SK-N-SH treated with all-trans-retinoic acid at 6 μM for 48 hours (cell line): ENCODE data around the gene RGMA.

Experiments
- ARNTL ChIP-seq: fragments of 450-650 bp; formaldehyde crosslinking; IDR thresholded peaks from 2 replicates; pipeline ENCODE4 v1.5.0; 2020; ENCODE audit warnings: low read depth, mild to moderate bottlenecking, moderate library complexity, borderline replicate concordance
- CSDC2 ChIP-seq: fragments of 250-450 bp; sonication (Bioruptor Pico); IDR thresholded peaks from 2 replicates; pipeline ENCODE4 v1.5.0; 2020; ENCODE audit warnings: mild to moderate bottlenecking, moderate library complexity
- RARB ChIP-seq: fragments of 250-450 bp; sonication (Bioruptor Pico); IDR thresholded peaks from 2 replicates; pipeline ENCODE4 v1.8.0; 2021; ENCODE audit warnings: mild to moderate bottlenecking, moderate library complexity
- ZC3H10 ChIP-seq: fragments of 250-450 bp; sonication (Bioruptor Pico); IDR thresholded peaks from 2 replicates; pipeline ENCODE4 v1.5.1; 2021; ENCODE audit warnings: mild to moderate bottlenecking, moderate library complexity
- ZFP30 ChIP-seq: fragments of 450-650 bp; formaldehyde crosslinking; IDR thresholded peaks from 2 replicates; pipeline ENCODE4 v1.5.0; 2022; ENCODE audit warnings: mild to moderate bottlenecking, moderate library complexity
- ZNF8 ChIP-seq: fragments of 450-650 bp; formaldehyde crosslinking; IDR thresholded peaks from 2 replicates; pipeline ENCODE4 v1.5.0; 2020; ENCODE audit warnings: mild to moderate bottlenecking, moderate library complexity
- TF ChIP-seq, protein P1 (sequence below): fragments of 250-450 bp; sonication (Bioruptor Pico); IDR thresholded peaks from 2 replicates; pipeline ENCODE4 v1.5.1; 2021; ENCODE audit warnings: mild to moderate bottlenecking, moderate library complexity
- TF ChIP-seq, protein P2 (sequence below): fragments of 250-450 bp; sonication (Bioruptor Pico); IDR thresholded peaks from 2 replicates; pipeline ENCODE4 v1.8.0; 2021; ENCODE audit warnings: low read depth, mild to moderate bottlenecking, moderate library complexity, borderline replicate concordance
- TF ChIP-seq, protein P3 (sequence below): fragments of 250-450 bp; sonication (Bioruptor Pico); IDR thresholded peaks from 2 replicates; pipeline ENCODE4 v1.5.1; 2020; ENCODE audit warnings: low read depth, mild to moderate bottlenecking, moderate library complexity
- TF ChIP-seq, protein P4 (sequence below): fragments of 250-450 bp; sonication (Bioruptor Pico); IDR thresholded peaks from 2 replicates; pipeline ENCODE4 v1.5.0; 2020; ENCODE audit warnings: mild to moderate bottlenecking, moderate library complexity

DNA sequence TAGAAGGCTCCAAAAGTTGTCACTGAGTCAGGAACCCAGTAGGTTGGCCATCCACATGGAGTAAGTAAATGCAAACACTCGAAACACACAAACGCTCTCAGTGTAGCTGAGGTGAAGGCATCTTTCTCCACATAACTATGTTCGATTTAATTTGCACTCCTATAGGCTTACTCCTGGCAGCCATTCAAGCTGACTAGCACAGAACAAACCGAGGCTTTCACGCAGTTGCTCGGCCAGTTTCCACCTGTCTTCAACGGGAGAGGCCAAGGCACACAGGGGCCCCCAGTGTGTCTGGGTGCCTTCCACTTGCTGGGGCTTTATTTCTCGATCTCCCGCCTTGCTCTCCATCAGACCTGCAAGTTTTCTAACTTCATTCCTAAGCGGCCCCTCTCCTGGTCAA, 18.9 kb downstream of the RGMA start:
- TF ChIP-seq, protein P1, sequence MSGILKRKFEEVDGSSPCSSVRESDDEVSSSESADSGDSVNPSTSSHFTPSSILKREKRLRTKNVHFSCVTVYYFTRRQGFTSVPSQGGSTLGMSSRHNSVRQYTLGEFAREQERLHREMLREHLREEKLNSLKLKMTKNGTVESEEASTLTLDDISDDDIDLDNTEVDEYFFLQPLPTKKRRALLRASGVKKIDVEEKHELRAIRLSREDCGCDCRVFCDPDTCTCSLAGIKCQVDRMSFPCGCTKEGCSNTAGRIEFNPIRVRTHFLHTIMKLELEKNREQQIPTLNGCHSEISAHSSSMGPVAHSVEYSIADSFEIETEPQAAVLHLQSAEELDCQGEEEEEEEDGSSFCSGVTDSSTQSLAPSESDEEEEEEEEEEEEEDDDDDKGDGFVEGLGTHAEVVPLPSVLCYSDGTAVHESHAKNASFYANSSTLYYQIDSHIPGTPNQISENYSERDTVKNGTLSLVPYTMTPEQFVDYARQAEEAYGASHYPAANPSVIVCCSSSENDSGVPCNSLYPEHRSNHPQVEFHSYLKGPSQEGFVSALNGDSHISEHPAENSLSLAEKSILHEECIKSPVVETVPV (CRISPR knock-in tag) = no peak
- TF ChIP-seq RARB (CRISPR knock-in tag) = no peak
- TF ChIP-seq, protein P2, sequence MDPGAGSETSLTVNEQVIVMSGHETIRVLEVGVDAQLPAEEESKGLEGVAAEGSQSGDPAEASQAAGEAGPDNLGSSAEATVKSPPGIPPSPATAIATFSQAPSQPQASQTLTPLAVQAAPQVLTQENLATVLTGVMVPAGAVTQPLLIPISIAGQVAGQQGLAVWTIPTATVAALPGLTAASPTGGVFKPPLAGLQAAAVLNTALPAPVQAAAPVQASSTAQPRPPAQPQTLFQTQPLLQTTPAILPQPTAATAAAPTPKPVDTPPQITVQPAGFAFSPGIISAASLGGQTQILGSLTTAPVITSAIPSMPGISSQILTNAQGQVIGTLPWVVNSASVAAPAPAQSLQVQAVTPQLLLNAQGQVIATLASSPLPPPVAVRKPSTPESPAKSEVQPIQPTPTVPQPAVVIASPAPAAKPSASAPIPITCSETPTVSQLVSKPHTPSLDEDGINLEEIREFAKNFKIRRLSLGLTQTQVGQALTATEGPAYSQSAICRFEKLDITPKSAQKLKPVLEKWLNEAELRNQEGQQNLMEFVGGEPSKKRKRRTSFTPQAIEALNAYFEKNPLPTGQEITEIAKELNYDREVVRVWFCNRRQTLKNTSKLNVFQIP (CRISPR knock-in tag) = no peak
- TF ChIP-seq ZC3H10 (CRISPR knock-in tag) = no peak
- TF ChIP-seq, protein P3, sequence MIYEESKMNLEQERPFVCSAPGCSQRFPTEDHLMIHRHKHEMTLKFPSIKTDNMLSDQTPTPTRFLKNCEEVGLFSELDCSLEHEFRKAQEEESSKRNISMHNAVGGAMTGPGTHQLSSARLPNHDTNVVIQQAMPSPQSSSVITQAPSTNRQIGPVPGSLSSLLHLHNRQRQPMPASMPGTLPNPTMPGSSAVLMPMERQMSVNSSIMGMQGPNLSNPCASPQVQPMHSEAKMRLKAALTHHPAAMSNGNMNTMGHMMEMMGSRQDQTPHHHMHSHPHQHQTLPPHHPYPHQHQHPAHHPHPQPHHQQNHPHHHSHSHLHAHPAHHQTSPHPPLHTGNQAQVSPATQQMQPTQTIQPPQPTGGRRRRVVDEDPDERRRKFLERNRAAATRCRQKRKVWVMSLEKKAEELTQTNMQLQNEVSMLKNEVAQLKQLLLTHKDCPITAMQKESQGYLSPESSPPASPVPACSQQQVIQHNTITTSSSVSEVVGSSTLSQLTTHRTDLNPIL (CRISPR knock-in tag) = no peak
- TF ChIP-seq CSDC2 (CRISPR knock-in tag) = no peak
- TF ChIP-seq, protein P4, sequence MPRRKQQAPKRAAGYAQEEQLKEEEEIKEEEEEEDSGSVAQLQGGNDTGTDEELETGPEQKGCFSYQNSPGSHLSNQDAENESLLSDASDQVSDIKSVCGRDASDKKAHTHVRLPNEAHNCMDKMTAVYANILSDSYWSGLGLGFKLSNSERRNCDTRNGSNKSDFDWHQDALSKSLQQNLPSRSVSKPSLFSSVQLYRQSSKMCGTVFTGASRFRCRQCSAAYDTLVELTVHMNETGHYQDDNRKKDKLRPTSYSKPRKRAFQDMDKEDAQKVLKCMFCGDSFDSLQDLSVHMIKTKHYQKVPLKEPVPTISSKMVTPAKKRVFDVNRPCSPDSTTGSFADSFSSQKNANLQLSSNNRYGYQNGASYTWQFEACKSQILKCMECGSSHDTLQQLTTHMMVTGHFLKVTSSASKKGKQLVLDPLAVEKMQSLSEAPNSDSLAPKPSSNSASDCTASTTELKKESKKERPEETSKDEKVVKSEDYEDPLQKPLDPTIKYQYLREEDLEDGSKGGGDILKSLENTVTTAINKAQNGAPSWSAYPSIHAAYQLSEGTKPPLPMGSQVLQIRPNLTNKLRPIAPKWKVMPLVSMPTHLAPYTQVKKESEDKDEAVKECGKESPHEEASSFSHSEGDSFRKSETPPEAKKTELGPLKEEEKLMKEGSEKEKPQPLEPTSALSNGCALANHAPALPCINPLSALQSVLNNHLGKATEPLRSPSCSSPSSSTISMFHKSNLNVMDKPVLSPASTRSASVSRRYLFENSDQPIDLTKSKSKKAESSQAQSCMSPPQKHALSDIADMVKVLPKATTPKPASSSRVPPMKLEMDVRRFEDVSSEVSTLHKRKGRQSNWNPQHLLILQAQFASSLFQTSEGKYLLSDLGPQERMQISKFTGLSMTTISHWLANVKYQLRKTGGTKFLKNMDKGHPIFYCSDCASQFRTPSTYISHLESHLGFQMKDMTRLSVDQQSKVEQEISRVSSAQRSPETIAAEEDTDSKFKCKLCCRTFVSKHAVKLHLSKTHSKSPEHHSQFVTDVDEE (CRISPR knock-in tag) = no peak
- TF ChIP-seq ZNF8 (CRISPR knock-in tag) = no peak
- no peak for TF ChIP-seq ARNTL (CRISPR knock-in tag)
- no peak for TF ChIP-seq ZFP30 (CRISPR knock-in tag)
